RWPE2 (cell line): Measurements from ENCODE around the gene DIP2C.

Experiments
- ATAC-seq: fragments of 200-7000 bp; cut with Tn5 transposase; 3 replicates; pipeline ENCODE4 v1.9.1; 2021; ENCODE audit warnings: low read depth
- DNase-seq: peaks from one replicate; pipeline ENCODE4 v3.0.0-alpha.2; 2020; ENCODE audit warnings: low spot score
- H3K27ac ChIP-seq: fragments of 450-650 bp; 2 replicates; pipeline ENCODE4 v1.5.1; 2017; ENCODE audit warnings: mild to moderate bottlenecking; ENCODE audit not compliant: poor library complexity, severe bottlenecking
- H3K27me3 ChIP-seq: fragments of 250-450 bp; sonication (Bioruptor Pico); 2 replicates; pipeline ENCODE4 v1.5.1; 2021; ENCODE audit warnings: mild to moderate bottlenecking, moderate library complexity; ENCODE audit not compliant: insufficient read depth, poor library complexity, severe bottlenecking
- H3K36me3 ChIP-seq: fragments of 250-450 bp; sonication (Bioruptor Pico); 2 replicates; pipeline ENCODE4 v1.5.1; 2020; ENCODE audit warnings: low read depth, mild to moderate bottlenecking, moderate library complexity
- H3K4me1 ChIP-seq: fragments of 250-450 bp; sonication (Bioruptor Pico); 2 replicates; pipeline ENCODE4 v1.5.1; 2021; ENCODE audit warnings: mild to moderate bottlenecking, moderate library complexity; ENCODE audit not compliant: insufficient read depth, poor library complexity, severe bottlenecking
- H3K4me3 ChIP-seq: fragments of 250-450 bp; sonication (Bioruptor Pico); 2 replicates; pipeline ENCODE4 v1.5.1; 2021; ENCODE audit warnings: mild to moderate bottlenecking, moderate library complexity; ENCODE audit not compliant: severe bottlenecking
- H3K9me3 ChIP-seq: fragments of 250-450 bp; sonication (Bioruptor Pico); 2 replicates; pipeline ENCODE4 v1.5.1; 2021; ENCODE audit warnings: mild to moderate bottlenecking, moderate library complexity; ENCODE audit not compliant: severe bottlenecking
- TF ChIP-seq, protein P1 (sequence below): fragments of 450-650 bp; IDR thresholded peaks from one replicate; pipeline ENCODE4 v1.5.1; 2017; ENCODE audit warnings: mild to moderate bottlenecking, moderate library complexity; ENCODE audit not compliant: poor library complexity, severe bottlenecking

The DIP2C gene

DNA sequence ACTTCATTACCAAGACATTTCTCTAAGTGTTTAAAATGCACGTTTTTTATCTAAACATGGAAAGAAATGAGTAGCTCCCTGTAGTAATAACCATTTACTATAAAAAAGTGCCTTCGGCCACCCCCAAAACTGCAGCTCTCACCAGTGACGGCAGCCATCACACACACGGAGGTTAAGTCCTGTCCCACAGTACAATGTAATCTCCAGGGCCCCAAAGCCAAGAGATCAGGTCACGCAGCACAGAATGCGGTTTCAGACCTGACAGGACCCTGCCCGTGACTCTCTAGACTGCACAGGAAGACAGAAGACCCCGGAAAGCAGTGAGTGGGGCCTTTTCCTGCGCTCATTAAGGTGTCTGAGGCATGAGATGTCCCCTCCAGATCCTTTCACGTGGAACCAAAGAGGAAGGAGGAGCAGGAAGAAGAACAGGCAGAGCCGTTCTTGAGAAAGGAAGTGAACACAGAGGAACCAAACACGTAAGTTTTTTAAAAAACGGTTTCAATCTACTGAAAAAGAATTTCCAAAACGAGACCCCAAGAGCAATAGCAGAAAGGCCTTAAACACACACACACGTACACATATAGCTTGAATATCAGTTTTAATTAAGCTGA, 428.5 kb downstream of the DIP2C start:
- TF ChIP-seq, protein P1, sequence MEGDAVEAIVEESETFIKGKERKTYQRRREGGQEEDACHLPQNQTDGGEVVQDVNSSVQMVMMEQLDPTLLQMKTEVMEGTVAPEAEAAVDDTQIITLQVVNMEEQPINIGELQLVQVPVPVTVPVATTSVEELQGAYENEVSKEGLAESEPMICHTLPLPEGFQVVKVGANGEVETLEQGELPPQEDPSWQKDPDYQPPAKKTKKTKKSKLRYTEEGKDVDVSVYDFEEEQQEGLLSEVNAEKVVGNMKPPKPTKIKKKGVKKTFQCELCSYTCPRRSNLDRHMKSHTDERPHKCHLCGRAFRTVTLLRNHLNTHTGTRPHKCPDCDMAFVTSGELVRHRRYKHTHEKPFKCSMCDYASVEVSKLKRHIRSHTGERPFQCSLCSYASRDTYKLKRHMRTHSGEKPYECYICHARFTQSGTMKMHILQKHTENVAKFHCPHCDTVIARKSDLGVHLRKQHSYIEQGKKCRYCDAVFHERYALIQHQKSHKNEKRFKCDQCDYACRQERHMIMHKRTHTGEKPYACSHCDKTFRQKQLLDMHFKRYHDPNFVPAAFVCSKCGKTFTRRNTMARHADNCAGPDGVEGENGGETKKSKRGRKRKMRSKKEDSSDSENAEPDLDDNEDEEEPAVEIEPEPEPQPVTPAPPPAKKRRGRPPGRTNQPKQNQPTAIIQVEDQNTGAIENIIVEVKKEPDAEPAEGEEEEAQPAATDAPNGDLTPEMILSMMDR: no peak
- no peak overlapping the region for H3K27ac ChIP-seq
- ATAC-seq (no peak), DNase-seq (no peak)
- H3K27me3 ChIP-seq: no peaks in the 10 kb centered on the region
- no peaks in the 10 kb centered on the region for H3K36me3 ChIP-seq
- no peaks in the 10 kb centered on the region for H3K9me3 ChIP-seq
- H3K4me3 ChIP-seq: no peak overlapping the region
- no peaks in the 10 kb centered on the region for H3K4me1 ChIP-seq

DNA sequence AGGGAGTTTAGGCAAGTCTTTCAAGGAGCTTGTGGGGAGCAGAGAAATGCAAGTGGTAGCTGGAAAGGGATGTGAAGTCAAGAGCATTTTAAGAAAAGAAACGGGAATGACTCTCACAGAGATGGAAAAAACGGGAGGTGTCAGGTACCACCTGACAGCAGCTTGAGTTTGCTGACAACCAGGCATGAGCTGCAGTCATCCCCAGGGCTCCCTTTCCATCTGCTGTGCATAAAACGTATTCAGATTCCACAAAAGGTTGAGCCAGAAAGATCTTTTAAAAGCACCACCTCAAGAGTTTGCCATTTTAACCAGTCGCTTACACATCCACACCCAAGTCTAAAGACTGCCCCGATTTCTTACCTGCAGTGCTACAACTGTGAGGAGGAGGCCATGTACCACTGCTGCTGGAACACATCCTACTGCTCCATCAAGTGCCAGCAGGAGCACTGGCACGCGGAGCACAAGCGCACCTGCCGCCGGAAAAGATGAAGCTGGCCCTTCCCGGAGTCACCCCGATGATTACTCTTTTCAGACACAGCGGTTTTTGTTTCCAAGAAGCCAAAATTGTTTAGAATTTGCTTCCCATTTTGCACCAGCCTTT, 437.4 kb downstream of the DIP2C start:
- Histone ChIP-seq H3K36me3 (peaks cover 32% of the 10 kb centered on the region), H3K9me3 (no peaks in the 10 kb centered on the region), H3K4me3 (no peak overlapping the region), H3K4me1 (no peaks in the 10 kb centered on the region), H3K27me3 (no peaks in the 10 kb centered on the region), H3K27ac (no peak overlapping the region)
- ATAC-seq: no peak
- TF ChIP-seq, protein P1: no peak
- DNase-seq: no peak

DNA sequence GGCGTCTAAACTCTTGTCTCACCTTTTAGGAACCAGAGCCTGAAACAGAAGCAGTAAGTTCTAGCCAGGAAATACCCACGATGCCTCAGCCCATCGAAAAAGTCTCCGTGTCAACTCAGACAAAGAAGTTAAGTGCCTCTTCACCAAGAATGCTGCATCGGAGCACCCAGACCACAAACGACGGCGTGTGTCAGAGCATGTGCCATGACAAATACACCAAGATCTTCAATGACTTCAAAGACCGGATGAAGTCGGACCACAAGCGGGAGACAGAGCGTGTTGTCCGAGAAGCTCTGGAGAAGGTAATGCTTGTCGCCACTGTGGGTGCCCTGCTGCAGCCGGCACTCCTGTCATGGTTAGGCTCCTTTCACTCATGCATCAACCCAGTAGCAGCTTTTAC, 441.2 kb downstream of the DIP2C start:
- DNase-seq: no peak
- H3K27ac ChIP-seq: no peak overlapping the region
- H3K4me3 ChIP-seq: no peak overlapping the region
- H3K36me3 ChIP-seq: peaks cover 44% of the 10 kb centered on the region
- no peaks in the 10 kb centered on the region for H3K9me3 ChIP-seq
- no peaks in the 10 kb centered on the region for H3K4me1 ChIP-seq
- TF ChIP-seq, protein P1: no peak
- no peak for ATAC-seq
- H3K27me3 ChIP-seq: no peaks in the 10 kb centered on the region

DNA sequence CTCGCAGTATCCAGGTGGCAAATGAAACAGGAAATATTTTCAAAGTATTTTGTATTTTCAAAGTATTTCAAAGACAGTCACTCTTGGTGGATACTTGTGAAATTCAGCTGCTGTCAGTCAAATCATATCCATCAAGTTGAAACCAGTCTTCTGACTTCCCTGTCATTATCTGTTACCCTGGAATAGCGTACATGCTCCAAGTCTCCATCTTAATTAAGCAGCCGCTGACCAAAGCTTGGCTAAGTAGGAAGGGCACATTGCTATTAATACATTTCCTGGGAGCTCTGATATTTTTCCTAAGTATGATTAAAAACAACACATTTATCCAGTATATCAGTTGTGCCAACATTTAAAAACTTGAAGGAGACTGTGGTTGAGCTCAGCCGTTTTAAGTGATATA, 442.0 kb downstream of the DIP2C start:
- no peak for DNase-seq
- H3K4me1 ChIP-seq: no peaks in the 10 kb centered on the region
- H3K27ac ChIP-seq: no peak overlapping the region
- no peaks in the 10 kb centered on the region for H3K27me3 ChIP-seq
- H3K36me3 ChIP-seq: peaks cover 48% of the 10 kb centered on the region
- TF ChIP-seq, protein P1: no peak
- no peaks in the 10 kb centered on the region for H3K9me3 ChIP-seq
- ATAC-seq: no peak
- no peak overlapping the region for H3K4me3 ChIP-seq

DNA sequence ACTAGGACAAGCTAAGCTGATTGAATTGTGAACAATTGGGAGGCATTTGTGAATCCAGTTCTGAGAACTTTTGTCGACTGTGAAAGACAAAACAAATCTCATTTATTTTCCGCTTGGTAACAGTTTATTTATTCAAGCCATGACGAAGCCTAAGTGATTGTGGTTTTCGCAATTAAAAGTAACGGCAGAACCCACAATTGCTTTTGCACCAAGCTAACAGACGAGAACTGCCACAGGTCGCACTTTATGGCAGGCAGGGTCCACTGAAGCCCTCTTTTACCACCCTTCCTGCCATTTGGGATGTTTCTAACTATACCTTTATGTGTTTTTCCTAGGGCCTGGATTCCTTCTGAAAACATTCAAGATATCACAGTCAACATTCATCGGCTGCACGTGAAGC, 443.0 kb downstream of the DIP2C start:
- TF ChIP-seq, protein P1: no peak

More for the DNA sequence above, 443.0 kb downstream of the DIP2C start:
- no peak overlapping the region for H3K27ac ChIP-seq
- DNase-seq (no peak), ATAC-seq (no peak)
- H3K4me3 ChIP-seq: no peak overlapping the region
- no peaks in the 10 kb centered on the region for H3K4me1 ChIP-seq
- no peaks in the 10 kb centered on the region for H3K9me3 ChIP-seq
- no peaks in the 10 kb centered on the region for H3K27me3 ChIP-seq
- peaks cover 53% of the 10 kb centered on the region for H3K36me3 ChIP-seq
